Measurements from ENCODE around the gene MAU2.

GRCh38 chr19:19320361-19321140, at the start of gene MAU2, which contains the start of gene SUGP1:
- TF ChIP-seq CTCF (conservative IDR thresholded peaks at IDR 0.05; ENCODE audit: low read length) = no peak
- TF ChIP-seq EZH2phosphoT487 (IDR thresholded peaks at IDR 0.05; ENCODE audit: borderline replicate concordance) = no peak

Measured in Loucy (cell line).